ENCODE results near the gene PCDHA1. TPM values are rescaled to one million over a fixed set of nuclear protein-coding genes. Genes with fewer than 3 reads are reported as not detected.

PCDHA1 gene
- total and polyA plus RNA-seq, 2 of the 13 experiments (the other 11 are each of a cell fraction or from before 2014, with no cell fraction given), result not detected

DNA sequence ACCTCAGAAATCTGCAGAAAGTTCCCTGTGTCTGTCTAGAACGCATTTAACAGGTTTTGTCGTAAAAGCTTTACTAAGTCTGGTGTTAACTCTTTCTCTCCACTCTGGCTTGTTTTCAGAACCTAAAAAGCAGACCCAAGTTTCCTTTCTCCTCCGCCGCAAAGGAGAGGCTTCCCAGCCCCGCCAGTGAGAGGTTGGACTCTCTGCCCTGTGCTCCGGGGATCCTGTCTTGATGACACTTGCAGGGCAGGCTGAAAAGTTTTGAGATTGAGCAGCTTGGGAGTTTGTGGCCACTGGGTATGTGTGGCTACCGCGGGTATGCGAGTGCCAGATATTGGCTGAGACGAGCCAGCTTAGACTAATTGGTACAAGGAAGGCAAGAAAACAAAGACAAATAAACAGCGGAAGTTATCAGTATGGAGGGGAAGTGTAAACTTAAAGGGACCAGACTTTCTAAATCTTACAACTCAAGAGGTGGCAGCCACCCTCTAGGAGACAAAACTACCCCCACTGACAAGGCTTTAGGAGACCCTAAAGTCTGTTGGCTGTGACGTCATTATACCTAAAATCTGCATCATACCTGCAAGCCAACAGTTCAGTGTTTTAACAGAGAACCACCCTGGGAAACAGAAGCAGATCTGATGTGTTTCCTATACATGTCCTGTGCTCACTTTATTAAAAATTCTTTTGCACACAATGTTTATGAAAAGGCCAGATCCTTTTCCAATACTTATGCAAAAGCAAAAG lies 224.3 kb downstream of the PCDHA1 start:
- BruUV-seq (replicated peaks), result no TSS peak
- POLR2A ChIA-PET, result no interaction called here
- intact Hi-C loops (cut with micrococcal nuclease; ENCODE audit: unreplicated experiment), result no loop called here
- H3K27ac ChIP-seq (ENCODE audit: extremely low read length, insufficient read depth, low read length), result no peak overlapping the region
- no peak overlapping the region for H3K9ac ChIP-seq (ENCODE audit: insufficient read depth, low read depth, low read length)
- H3K79me2 ChIP-seq (ENCODE audit: insufficient read depth, low read length), result no peaks in the 10 kb centered on the region
- CTCF ChIA-PET (ENCODE audit: low intra/inter-chr PET ratio, low total read pairs), result no interaction called here
- no peaks in the 10 kb centered on the region; a peak in 2 of 5 replicates for H3K27me3 ChIP-seq (ENCODE audit: control insufficient read depth in 1 of 2, insufficient read depth in 2 of 2, low read length in 2 of 2)
- H3K36me3 ChIP-seq (replicated peaks in 1 of 2; ENCODE audit: control insufficient read depth in 1 of 2, insufficient read depth in 2 of 2, low read length in 2 of 2), result no peaks in the 10 kb centered on the region
- no peak overlapping the region for H2AFZ ChIP-seq (ENCODE audit: low read length)
- H3K4me3 ChIP-seq (replicated peaks in 1 of 3; ENCODE audit: insufficient read depth in 1 of 3, low read depth in 2 of 3, low read length in 3 of 3), result no peak overlapping the region
- H3K9me3 ChIP-seq (ENCODE audit: low read length), result no peaks in the 10 kb centered on the region
- WGBS (ENCODE audit: low lambda C conversion rate), result 28% methylated on average over 12 of the region's 12 CpGs
- H3K4me1 ChIP-seq (ENCODE audit: insufficient read depth, low read length), result no peaks in the 10 kb centered on the region
- no peak for ATAC-seq
- no peak overlapping the region for H3K4me2 ChIP-seq (ENCODE audit: low read depth, low read length)
- no peak for FAIRE-seq
- in situ Hi-C loops (cut with HindIII; ENCODE audit: extremely low pct_ligation_motif_present, low pct_unique_long_range_greater_than_20kb), result no loop called here
- DNase-seq (ENCODE audit: low spot score), result no peak
- H4K20me1 ChIP-seq (ENCODE audit: insufficient read depth, low read length), result no peaks in the 10 kb centered on the region
- no peak for TF ChIP-seq ZBTB7B (CRISPR knock-in tag; IDR thresholded peaks at IDR 0.05)
- no peak for TF ChIP-seq CBX2 (IDR thresholded peaks at IDR 0.05; ENCODE audit: low read depth, low read length)
- TF ChIP-seq CBX2 (CRISPR knock-in tag; IDR thresholded peaks at IDR 0.05; ENCODE audit: low read depth), result no peak
- no peak for TF ChIP-seq SETDB1 (CRISPR knock-in tag; IDR thresholded peaks at IDR 0.05; ENCODE audit: borderline replicate concordance)
- no peak for TF ChIP-seq CEBPG (CRISPR knock-in tag; IDR thresholded peaks at IDR 0.05)
- TF ChIP-seq, protein P1, sequence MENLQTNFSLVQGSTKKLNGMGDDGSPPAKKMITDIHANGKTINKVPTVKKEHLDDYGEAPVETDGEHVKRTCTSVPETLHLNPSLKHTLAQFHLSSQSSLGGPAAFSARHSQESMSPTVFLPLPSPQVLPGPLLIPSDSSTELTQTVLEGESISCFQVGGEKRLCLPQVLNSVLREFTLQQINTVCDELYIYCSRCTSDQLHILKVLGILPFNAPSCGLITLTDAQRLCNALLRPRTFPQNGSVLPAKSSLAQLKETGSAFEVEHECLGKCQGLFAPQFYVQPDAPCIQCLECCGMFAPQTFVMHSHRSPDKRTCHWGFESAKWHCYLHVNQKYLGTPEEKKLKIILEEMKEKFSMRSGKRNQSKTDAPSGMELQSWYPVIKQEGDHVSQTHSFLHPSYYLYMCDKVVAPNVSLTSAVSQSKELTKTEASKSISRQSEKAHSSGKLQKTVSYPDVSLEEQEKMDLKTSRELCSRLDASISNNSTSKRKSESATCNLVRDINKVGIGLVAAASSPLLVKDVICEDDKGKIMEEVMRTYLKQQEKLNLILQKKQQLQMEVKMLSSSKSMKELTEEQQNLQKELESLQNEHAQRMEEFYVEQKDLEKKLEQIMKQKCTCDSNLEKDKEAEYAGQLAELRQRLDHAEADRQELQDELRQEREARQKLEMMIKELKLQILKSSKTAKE (CRISPR knock-in tag; IDR thresholded peaks at IDR 0.05; ENCODE audit: borderline replicate concordance), result no peak
- no peak for TF ChIP-seq ZNF496 (CRISPR knock-in tag; IDR thresholded peaks at IDR 0.05; ENCODE audit: insufficient replicate concordance)
- TF ChIP-seq NFKB2 (CRISPR knock-in tag; IDR thresholded peaks at IDR 0.05; ENCODE audit: borderline replicate concordance), result no peak
- TF ChIP-seq ZSCAN30 (CRISPR knock-in tag; IDR thresholded peaks at IDR 0.05), result no peak
- no peak for TF ChIP-seq NFE2L1 (CRISPR knock-in tag; IDR thresholded peaks at IDR 0.05; ENCODE audit: borderline replicate concordance)
- no peak for TF ChIP-seq SUZ12 (IDR thresholded peaks at IDR 0.05; ENCODE audit: low read depth, low read length)
- TF ChIP-seq TOPORS (CRISPR knock-in tag; IDR thresholded peaks at IDR 0.05), result no peak
- TF ChIP-seq CREB1 (IDR thresholded peaks at IDR 0.05), result peak; percentile 95
- no peak for TF ChIP-seq CREB1 (CRISPR knock-in tag; IDR thresholded peaks at IDR 0.05)
- TF ChIP-seq BCL6 (CRISPR knock-in tag; IDR thresholded peaks at IDR 0.05), result no peak
- TF ChIP-seq MED1 (CRISPR knock-in tag; IDR thresholded peaks at IDR 0.05), result no peak
- TF ChIP-seq ZNF230 (CRISPR knock-in tag; IDR thresholded peaks at IDR 0.05), result no peak
- TF ChIP-seq MAFG (CRISPR knock-in tag; IDR thresholded peaks at IDR 0.05), result no peak
- peak; percentile 92 for TF ChIP-seq ATF7 (IDR thresholded peaks at IDR 0.05)
- TF ChIP-seq ATF7 (CRISPR knock-in tag; IDR thresholded peaks at IDR 0.05), result no peak
